Suppressor macrophage (primary cell): ENCODE data around the gene RNH1.
A peak's percentile ranks its signal among the peaks of the same experiment; 100 is the strongest.

Experiments
- DNase-seq, 4 experiments: peaks; one replicate each; pipeline ENCODE4 v3.0.0-alpha.2; 2020 to 2022

Gene RNH1

GRCh38 chr11:537622-538430 is 30.8 kb upstream of the RNH1 start:
- DNase-seq, result no peak

- DNase-seq, result peak; percentile 82 to 88 (median 84)
Measured at GRCh38 chr11:536841-537621, 30.0 kb upstream of the RNH1 start, which contains the start of gene LRRC56. TSS of gene LRRC56 (plus strand) at chr11:537527. CDS start at chr11:540685, 3,158 bp downstream.

GRCh38 chr11:535519-536454 is 28.7 kb upstream of the RNH1 start, which contains the start of gene HRAS:
TSS of gene HRAS (minus strand) at chr11:535576.
- peak; percentile 97 to 99 (median 98) for DNase-seq

- DNase-seq, result no peak
Measured at GRCh38 chr11:535210-535518, 28.1 kb upstream of the RNH1 start.

GRCh38 chr11:534396-535209 is 27.6 kb upstream of the RNH1 start:
- DNase-seq, result peak; percentile 18 to 69 (median 40)

- DNase-seq, result no peak
Measured at GRCh38 chr11:533586-534395, 26.7 kb upstream of the RNH1 start.

- DNase-seq, result no peak
Measured at GRCh38 chr11:532986-533585, 26.0 kb upstream of the RNH1 start.

GRCh38 chr11:532527-532985 is 25.5 kb upstream of the RNH1 start:
- no peak for DNase-seq

GRCh38 chr11:531919-532526 is 25.0 kb upstream of the RNH1 start:
- no peak for DNase-seq

GRCh38 chr11:530960-531831 is 24.2 kb upstream of the RNH1 start:
- no peak for DNase-seq

GRCh38 chr11:529728-530411 is 22.8 kb upstream of the RNH1 start:
- no peak for DNase-seq

GRCh38 chr11:528815-529727 is 22.0 kb upstream of the RNH1 start:
- DNase-seq, result no peak

- DNase-seq, result no peak
Measured at GRCh38 chr11:528166-528814, 21.2 kb upstream of the RNH1 start.

- DNase-seq, result no peak
Measured at GRCh38 chr11:526192-526591, 19.1 kb upstream of the RNH1 start.

- no peak for DNase-seq
Measured at GRCh38 chr11:521177-521688, 14.2 kb upstream of the RNH1 start.
